ENCODE measurements around the gene KCNMB2. TPM values are rescaled to one million over a fixed set of nuclear protein-coding genes. Genes with fewer than 3 reads are reported as not detected.

KCNMB2 gene
- total RNA-seq, 1 donor, result 1.1 TPM

DNA sequence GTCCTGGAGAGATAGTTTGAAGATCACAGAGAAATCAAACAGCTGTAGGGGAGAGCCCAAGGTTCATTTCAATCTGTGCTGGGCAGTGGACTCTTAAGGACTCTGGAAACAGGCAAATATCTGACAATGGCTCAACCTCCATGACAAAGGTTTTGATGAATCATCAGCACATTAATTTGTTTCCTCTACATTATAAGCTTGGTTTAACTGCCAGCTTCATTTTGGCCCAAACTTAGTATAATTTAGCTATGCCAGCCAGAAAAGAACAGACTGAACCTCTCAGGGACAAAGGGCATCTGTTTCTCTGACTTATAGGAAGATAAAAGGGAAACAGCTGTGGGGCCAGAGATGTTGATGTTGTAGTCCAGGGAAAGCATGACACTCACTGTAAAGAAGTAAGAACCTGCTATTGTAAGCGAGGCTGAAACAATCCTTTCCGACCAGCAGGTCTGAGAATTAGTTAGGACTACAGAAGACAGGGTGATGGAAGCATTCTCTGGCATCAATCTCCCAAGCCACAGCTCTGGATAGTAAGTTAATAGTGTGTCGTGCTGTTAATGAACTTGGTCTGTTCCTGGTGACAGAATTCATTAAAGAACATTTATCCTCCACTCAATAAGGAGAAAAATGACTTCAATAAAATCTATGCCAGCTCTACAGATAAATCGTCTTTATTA is 110.1 kb downstream of the KCNMB2 start:
- Histone ChIP-seq H3K4me2 (ENCODE audit: insufficient read depth, low read length) (no peak overlapping the region), H3K9me3 (ENCODE audit: low read depth, low read length) (no peaks in the 10 kb centered on the region), H3K4me3 (ENCODE audit: insufficient read depth, low read length) (no peak overlapping the region), H3K27ac (ENCODE audit: low read depth, low read length) (no peak overlapping the region), H4K20me1 (ENCODE audit: insufficient read depth, low read length) (no peaks in the 10 kb centered on the region), H3K4me1 (ENCODE audit: insufficient read depth, low read length) (no peaks in the 10 kb centered on the region), H3K27me3 (ENCODE audit: insufficient read depth, low read length) (no peaks in the 10 kb centered on the region), H2AFZ (ENCODE audit: low read length) (no peak overlapping the region), H3K79me2 (ENCODE audit: insufficient read depth, low read length) (no peaks in the 10 kb centered on the region), H3K36me3 (ENCODE audit: insufficient read depth, low read length) (no peaks in the 10 kb centered on the region)
- DNase-seq (ENCODE audit: insufficient read length, low spot score, missing footprints), result no peak
- TF ChIP-seq CTCF (IDR thresholded peaks at IDR 0.05; ENCODE audit: extremely low read depth, low read depth, low read length), result no peak

DNA sequence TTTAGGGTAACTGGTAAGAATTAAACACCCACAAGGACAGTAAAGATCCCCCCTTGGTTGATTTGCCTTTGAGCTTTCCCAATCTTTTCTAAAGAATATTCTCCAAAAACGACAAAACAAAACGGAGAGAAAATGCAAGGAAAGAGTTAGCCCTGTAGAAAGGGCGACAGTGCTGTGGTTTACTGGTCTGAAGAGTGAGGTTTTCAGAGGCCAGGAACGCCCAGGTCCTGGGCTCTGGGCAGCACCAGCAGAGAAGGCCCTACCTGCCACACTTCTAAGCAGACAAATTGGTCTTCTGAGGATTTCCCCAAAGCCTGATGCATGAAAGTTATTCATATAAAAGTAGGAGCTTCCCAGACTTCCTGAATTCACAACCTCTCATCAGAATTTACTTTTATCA is 119.3 kb downstream of the KCNMB2 start:
- Histone ChIP-seq H2AFZ (ENCODE audit: low read length) (no peak overlapping the region), H3K36me3 (ENCODE audit: insufficient read depth, low read length) (no peaks in the 10 kb centered on the region), H3K27me3 (ENCODE audit: insufficient read depth, low read length) (no peaks in the 10 kb centered on the region), H3K27ac (ENCODE audit: low read depth, low read length) (no peak overlapping the region), H3K4me2 (ENCODE audit: insufficient read depth, low read length) (no peak overlapping the region), H3K4me1 (ENCODE audit: insufficient read depth, low read length) (no peaks in the 10 kb centered on the region), H3K79me2 (ENCODE audit: insufficient read depth, low read length) (no peaks in the 10 kb centered on the region), H3K4me3 (ENCODE audit: insufficient read depth, low read length) (no peak overlapping the region), H4K20me1 (ENCODE audit: insufficient read depth, low read length) (no peaks in the 10 kb centered on the region), H3K9me3 (ENCODE audit: low read depth, low read length) (no peaks in the 10 kb centered on the region)
- TF ChIP-seq CTCF (IDR thresholded peaks at IDR 0.05; ENCODE audit: extremely low read depth, low read depth, low read length), result no peak
- DNase-seq (ENCODE audit: insufficient read length, low spot score, missing footprints), result no peak

GRCh38 chr3:178658694-178659325 is 122.6 kb downstream of the KCNMB2 start:
- Histone ChIP-seq H2AFZ (ENCODE audit: low read length) (no peak overlapping the region), H3K9me3 (ENCODE audit: low read depth, low read length) (no peaks in the 10 kb centered on the region), H3K4me2 (ENCODE audit: insufficient read depth, low read length) (no peak overlapping the region), H3K79me2 (ENCODE audit: insufficient read depth, low read length) (no peaks in the 10 kb centered on the region), H3K4me3 (ENCODE audit: insufficient read depth, low read length) (no peak overlapping the region), H3K27me3 (ENCODE audit: insufficient read depth, low read length) (no peaks in the 10 kb centered on the region), H3K36me3 (ENCODE audit: insufficient read depth, low read length) (no peaks in the 10 kb centered on the region), H4K20me1 (ENCODE audit: insufficient read depth, low read length) (no peaks in the 10 kb centered on the region), H3K4me1 (ENCODE audit: insufficient read depth, low read length) (no peaks in the 10 kb centered on the region), H3K27ac (ENCODE audit: low read depth, low read length) (no peak overlapping the region)
- DNase-seq (ENCODE audit: insufficient read length, low spot score, missing footprints), result no peak
- TF ChIP-seq CTCF (IDR thresholded peaks at IDR 0.05; ENCODE audit: extremely low read depth, low read depth, low read length), result no peak

GRCh38 chr3:178663201-178663934 is 127.1 kb downstream of the KCNMB2 start:
- no peak overlapping the region for H2AFZ ChIP-seq (ENCODE audit: low read length)

More at GRCh38 chr3:178663201-178663934, 127.1 kb downstream of the KCNMB2 start:
- no peak for DNase-seq (ENCODE audit: insufficient read length, low spot score, missing footprints)
- Histone ChIP-seq H3K4me2 (ENCODE audit: insufficient read depth, low read length) (no peak overlapping the region), H3K36me3 (ENCODE audit: insufficient read depth, low read length) (no peaks in the 10 kb centered on the region), H3K79me2 (ENCODE audit: insufficient read depth, low read length) (no peaks in the 10 kb centered on the region), H3K4me3 (ENCODE audit: insufficient read depth, low read length) (no peak overlapping the region), H3K27me3 (ENCODE audit: insufficient read depth, low read length) (no peaks in the 10 kb centered on the region), H4K20me1 (ENCODE audit: insufficient read depth, low read length) (no peaks in the 10 kb centered on the region), H3K4me1 (ENCODE audit: insufficient read depth, low read length) (no peaks in the 10 kb centered on the region), H3K27ac (ENCODE audit: low read depth, low read length) (no peak overlapping the region), H3K9me3 (ENCODE audit: low read depth, low read length) (no peaks in the 10 kb centered on the region)
- no peak for TF ChIP-seq CTCF (IDR thresholded peaks at IDR 0.05; ENCODE audit: extremely low read depth, low read depth, low read length)
